Adipocyte (in vitro differentiated cells): Measurements from ENCODE around the gene DNAI2.

ENCODE experiments used
- DNase-seq: peaks from one replicate; pipeline ENCODE4 v3.0.0-alpha.2; 2015; ENCODE audit warnings: low read depth
- H3K27me3 ChIP-seq: replicated peaks from 2 replicates; pipeline ENCODE4 v1.7.0; 2013; ENCODE audit warnings: mild to moderate bottlenecking, low read length, moderate library complexity; ENCODE audit not compliant: control insufficient read depth, insufficient read depth
- H3K36me3 ChIP-seq: 2 replicates; pipeline ENCODE4 v1.7.0; 2013; ENCODE audit warnings: low read length, mild to moderate bottlenecking, moderate library complexity; ENCODE audit not compliant: control insufficient read depth, insufficient read depth, severe bottlenecking
- H3K4me1 ChIP-seq: 2 replicates; pipeline ENCODE4 v1.7.0; 2013; ENCODE audit warnings: mild to moderate bottlenecking, low read length, moderate library complexity; ENCODE audit not compliant: control insufficient read depth, insufficient read depth
- H3K4me3 ChIP-seq: 2 replicates; pipeline ENCODE4 v1.7.0; 2013; ENCODE audit warnings: mild to moderate bottlenecking, low read length, moderate library complexity
- H3K9ac ChIP-seq: 2 replicates; pipeline ENCODE4 v1.7.0; 2013; ENCODE audit warnings: mild to moderate bottlenecking, low read length, moderate library complexity
- H3K9me3 ChIP-seq: 2 replicates; pipeline ENCODE4 v1.7.0; 2013; ENCODE audit warnings: mild to moderate bottlenecking, low read length, moderate library complexity; ENCODE audit not compliant: control insufficient read depth

Gene DNAI2

GRCh38 chr17:74235040-74235581 is 38.9 kb upstream of the DNAI2 start:
- Histone ChIP-seq H3K9ac (no peak overlapping the region), H3K36me3 (no peaks in the 10 kb centered on the region), H3K4me1 (peaks cover 7% of the 10 kb centered on the region), H3K27me3 (peaks cover 4% of the 10 kb centered on the region), H3K9me3 (no peaks in the 10 kb centered on the region), H3K4me3 (peak overlapping the region; percentile 10)
- no peak for DNase-seq

GRCh38 chr17:74235911-74236371 is 38.1 kb upstream of the DNAI2 start:
- Histone ChIP-seq H3K4me3 (no peak overlapping the region), H3K9me3 (no peaks in the 10 kb centered on the region), H3K4me1 (peaks cover 14% of the 10 kb centered on the region), H3K27me3 (peaks cover 4% of the 10 kb centered on the region), H3K9ac (no peak overlapping the region), H3K36me3 (no peaks in the 10 kb centered on the region)
- DNase-seq: no peak

DNA sequence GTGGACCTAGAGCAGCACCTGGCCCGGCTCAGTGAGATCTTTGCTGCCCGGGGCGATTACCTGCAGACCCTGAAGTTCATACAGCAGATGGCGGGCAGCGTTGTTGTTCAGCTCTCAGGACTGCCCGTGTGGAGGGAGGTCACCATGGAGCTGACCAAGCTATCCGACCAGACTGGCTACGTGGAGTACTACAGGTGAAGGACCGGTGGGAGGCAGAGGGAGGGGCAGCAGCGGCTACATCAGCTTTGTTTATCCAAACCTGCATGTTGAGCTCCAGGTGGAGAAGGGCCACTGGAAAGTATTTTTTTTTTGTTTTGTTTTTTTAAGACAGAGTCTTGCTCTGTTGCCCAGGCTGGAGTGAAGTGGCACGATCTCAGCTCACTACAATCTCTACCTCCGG is 36.7 kb upstream of the DNAI2 start:
- Histone ChIP-seq H3K27me3 (peaks cover 4% of the 10 kb centered on the region), H3K36me3 (no peaks in the 10 kb centered on the region), H3K9ac (no peak overlapping the region), H3K4me1 (peaks cover 23% of the 10 kb centered on the region), H3K9me3 (no peaks in the 10 kb centered on the region), H3K4me3 (no peak overlapping the region)
- no peak for DNase-seq

- Histone ChIP-seq H3K9me3 (no peaks in the 10 kb centered on the region), H3K27me3 (peaks cover 6% of the 10 kb centered on the region), H3K36me3 (no peaks in the 10 kb centered on the region), H3K4me1 (peaks cover 23% of the 10 kb centered on the region), H3K9ac (no peak overlapping the region), H3K4me3 (no peak overlapping the region)
- no peak for DNase-seq
Measured at GRCh38 chr17:74239172-74239571, 34.9 kb upstream of the DNAI2 start.

- DNase-seq: peak; percentile 24
- Histone ChIP-seq H3K4me3 (no peak overlapping the region), H3K9me3 (no peaks in the 10 kb centered on the region)
Measured at GRCh38 chr17:74240618-74241205, 33.3 kb upstream of the DNAI2 start.

DNA sequence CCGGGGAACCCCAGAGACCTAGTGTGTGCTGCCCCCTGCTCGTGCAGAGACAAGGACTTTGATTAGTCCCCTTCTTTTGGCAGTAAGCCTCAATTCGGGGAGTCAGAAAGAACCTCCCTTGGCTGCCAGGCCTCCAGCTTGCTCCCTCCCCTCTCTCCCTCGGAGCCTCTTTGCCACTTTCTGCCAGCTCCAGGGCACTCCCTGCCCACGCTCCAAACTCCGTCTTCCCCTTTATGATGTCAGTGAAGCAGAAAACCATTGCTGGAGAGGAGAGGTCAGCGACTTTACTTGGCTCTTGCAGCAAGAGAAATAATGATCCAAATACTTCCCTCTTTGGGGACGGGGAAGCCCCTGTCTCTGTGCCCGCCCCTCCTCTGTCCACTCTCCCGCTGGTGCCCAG is 32.6 kb upstream of the DNAI2 start:
- DNase-seq: no peak
- peaks cover 19% of the 10 kb centered on the region for H3K4me1 ChIP-seq
- no peak overlapping the region for H3K9ac ChIP-seq
- H3K9me3 ChIP-seq: no peaks in the 10 kb centered on the region
- H3K4me3 ChIP-seq: no peak overlapping the region
- peaks cover 12% of the 10 kb centered on the region for H3K27me3 ChIP-seq
- no peaks in the 10 kb centered on the region for H3K36me3 ChIP-seq

More at GRCh38 chr17:74240618-74241205, 33.3 kb upstream of the DNAI2 start:
- peaks cover 12% of the 10 kb centered on the region for H3K27me3 ChIP-seq
- H3K9ac ChIP-seq: no peak overlapping the region
- peaks cover 19% of the 10 kb centered on the region for H3K4me1 ChIP-seq
- no peaks in the 10 kb centered on the region for H3K36me3 ChIP-seq

DNA sequence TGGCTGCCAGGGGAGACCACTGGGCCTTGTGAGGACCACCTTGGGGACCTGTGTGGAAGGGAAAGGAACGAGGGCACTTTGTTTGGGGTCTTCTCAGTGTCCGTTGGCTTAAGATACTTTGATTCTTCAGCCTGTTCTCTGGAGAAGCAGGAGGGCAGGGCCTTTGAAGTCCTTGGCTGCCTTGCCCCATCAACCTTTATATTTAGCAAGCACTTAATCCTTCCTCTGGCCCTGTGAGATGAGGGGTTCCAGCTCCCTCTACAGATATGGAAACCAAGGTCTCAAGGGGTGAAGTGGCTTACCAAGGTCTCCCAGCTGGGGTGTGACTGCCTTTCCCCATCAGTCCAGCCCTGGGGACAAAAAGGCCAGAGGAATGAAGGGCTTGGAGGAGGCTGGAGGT is 32.2 kb upstream of the DNAI2 start:
- no peak overlapping the region for H3K9ac ChIP-seq
- no peaks in the 10 kb centered on the region for H3K36me3 ChIP-seq
- H3K27me3 ChIP-seq: peaks cover 12% of the 10 kb centered on the region
- no peaks in the 10 kb centered on the region for H3K9me3 ChIP-seq
- DNase-seq: no peak
- H3K4me3 ChIP-seq: no peak overlapping the region
- H3K4me1 ChIP-seq: peaks cover 19% of the 10 kb centered on the region

GRCh38 chr17:74243013-74243755 is 30.9 kb upstream of the DNAI2 start:
- no peaks in the 10 kb centered on the region for H3K36me3 ChIP-seq
- peaks cover 22% of the 10 kb centered on the region for H3K27me3 ChIP-seq
- H3K9ac ChIP-seq: no peak overlapping the region
- H3K4me1 ChIP-seq: peaks cover 19% of the 10 kb centered on the region
- no peak for DNase-seq
- no peak overlapping the region for H3K4me3 ChIP-seq
- no peaks in the 10 kb centered on the region for H3K9me3 ChIP-seq

GRCh38 chr17:74244128-74244527 is 29.9 kb upstream of the DNAI2 start:
- Histone ChIP-seq H3K9ac (no peak overlapping the region), H3K27me3 (peaks cover 25% of the 10 kb centered on the region), H3K36me3 (no peaks in the 10 kb centered on the region), H3K4me1 (peaks cover 17% of the 10 kb centered on the region), H3K4me3 (no peak overlapping the region), H3K9me3 (no peaks in the 10 kb centered on the region)
- no peak for DNase-seq

GRCh38 chr17:74244548-74244947 is 29.5 kb upstream of the DNAI2 start:
- Histone ChIP-seq H3K9me3 (no peaks in the 10 kb centered on the region), H3K9ac (no peak overlapping the region), H3K4me1 (peaks cover 16% of the 10 kb centered on the region), H3K27me3 (peaks cover 28% of the 10 kb centered on the region), H3K4me3 (no peak overlapping the region), H3K36me3 (no peaks in the 10 kb centered on the region)
- DNase-seq: no peak

DNA sequence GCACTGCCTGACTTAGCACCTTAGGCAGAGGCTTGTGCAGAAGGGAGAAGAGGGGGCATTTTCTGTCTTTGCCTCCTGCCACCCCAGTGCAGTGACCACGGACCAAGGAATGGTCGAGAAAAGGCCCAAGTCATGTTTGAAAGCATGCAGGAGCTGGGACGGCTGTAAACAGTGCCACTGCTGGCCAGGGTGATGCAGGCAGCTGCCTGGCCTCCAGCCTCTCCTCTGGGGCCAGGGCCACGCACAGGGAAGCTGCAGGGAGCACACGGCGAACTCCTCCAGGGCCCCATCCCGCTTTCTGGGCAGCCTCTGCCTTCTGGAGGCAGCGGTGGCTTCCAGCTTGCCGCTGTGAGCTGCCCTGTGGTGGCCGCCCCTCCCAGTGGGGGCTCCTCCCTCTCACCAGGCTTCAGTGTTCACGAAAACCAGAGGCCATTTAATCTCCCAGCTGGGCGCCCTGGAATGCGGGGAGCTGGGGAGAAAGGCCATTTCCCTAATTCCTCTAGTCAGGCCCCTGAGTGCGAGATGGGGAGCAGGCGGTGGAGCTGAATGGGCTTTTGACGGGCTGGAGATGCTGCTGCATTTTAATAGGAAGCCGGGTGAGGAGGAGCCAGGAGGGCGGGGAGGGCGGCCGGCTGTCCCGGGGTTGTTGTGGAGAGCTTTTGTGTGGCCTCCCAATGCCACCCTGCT is 28.7 kb upstream of the DNAI2 start:
- Histone ChIP-seq H3K9me3 (no peaks in the 10 kb centered on the region), H3K36me3 (no peaks in the 10 kb centered on the region), H3K4me3 (no peak overlapping the region), H3K9ac (no peak overlapping the region), H3K27me3 (peaks cover 28% of the 10 kb centered on the region), H3K4me1 (peaks cover 16% of the 10 kb centered on the region)
- DNase-seq: peak; percentile 15
